IPS DF 19.7 (cell line): Measurements from ENCODE around the gene TMEM184B.

Experiments
- DNase-seq: peaks from one replicate; pipeline ENCODE4 v3.0.0-alpha.2; 2013; ENCODE audit warnings: low read depth, low spot score

TMEM184B gene

GRCh38 chr22:38205261-38206128 lies 67.3 kb downstream of the TMEM184B start:
- DNase-seq: no peak

DNA sequence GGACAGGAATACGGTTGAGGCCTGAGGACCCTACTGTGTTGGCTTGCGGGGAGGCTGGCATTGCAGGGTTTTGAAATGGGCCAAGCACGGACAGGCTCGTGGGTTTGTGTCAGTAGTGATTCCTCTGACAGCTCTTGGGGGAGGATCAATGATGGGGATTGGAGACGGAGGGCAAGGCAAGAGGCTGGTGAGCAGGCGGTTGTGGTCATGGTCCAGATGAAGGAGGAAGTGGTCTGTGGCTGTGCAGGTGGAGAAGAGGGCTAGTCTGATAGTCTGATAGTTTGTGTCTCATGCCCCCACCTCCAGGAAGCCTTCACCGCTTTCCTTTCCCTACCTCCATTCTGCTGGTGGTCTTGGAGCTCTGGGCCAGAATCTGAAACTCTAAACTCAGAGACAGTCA lies 68.0 kb downstream of the TMEM184B start:
- DNase-seq: no peak

DNA sequence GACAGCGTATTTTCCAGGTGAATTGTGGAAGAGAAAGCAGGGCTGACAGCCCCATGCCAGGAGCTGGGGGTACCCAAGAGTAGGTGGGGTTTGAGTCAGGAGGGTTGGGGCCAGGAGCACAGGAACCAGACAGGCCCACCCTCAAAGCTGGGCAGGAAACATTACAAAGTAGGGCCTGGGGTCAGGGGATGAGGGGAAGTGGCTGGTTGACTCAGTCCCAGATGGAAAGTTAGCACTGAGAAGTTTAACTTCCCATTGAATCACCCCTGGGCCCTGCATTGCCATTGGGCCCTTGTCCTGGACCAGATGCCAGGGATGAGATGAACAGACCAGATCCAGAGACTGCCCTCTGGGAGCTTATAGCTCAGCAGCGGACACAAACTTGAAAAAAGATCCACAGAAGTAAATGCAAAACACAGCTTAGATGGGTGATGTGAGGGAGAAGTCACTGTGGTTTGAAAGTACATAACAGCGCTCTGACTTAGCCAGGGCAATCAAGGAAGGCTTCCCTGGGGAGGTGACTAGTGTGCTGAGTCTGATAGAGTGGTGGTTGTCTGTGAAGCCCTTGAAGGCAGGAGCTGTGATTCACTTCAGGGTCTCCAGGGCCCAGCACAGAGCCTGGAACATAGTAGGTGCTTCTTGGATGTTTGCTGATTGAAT lies 68.8 kb downstream of the TMEM184B start:
- no peak for DNase-seq

DNA sequence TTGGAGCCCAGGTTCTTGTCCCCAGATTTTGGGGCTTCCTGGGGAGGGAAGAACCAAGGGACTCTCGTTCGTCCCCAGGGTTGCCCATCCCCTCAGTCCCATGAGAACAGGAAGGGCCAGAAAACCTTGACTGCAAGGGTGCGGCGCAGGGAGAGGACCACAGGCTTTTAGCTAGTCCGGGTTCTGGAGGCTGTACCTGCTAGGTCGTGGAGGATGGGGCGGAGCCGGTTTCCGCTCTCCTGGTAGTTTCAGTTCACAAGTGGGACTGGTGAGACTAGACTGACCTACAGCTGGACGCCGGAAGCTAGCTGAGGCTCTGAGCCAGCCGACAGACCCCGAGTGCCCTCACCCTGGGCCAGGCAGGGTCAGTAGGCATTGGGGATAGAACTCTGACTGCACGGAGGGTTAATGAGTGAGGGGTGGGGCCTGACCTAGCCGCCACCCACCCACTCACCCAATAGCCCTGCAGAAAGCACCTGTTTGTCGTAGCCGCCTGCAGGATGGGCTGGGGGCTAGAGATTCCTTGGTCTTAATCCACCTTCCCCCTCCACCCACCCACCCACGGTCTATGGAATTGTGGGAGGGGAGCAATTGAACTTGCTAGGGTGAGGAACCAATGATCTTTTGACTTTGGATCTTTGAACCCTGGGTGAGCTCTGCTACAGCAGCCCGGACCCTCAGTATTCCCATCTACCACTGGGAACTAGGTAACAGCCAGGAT lies 69.6 kb downstream of the TMEM184B start:
- DNase-seq: no peak

- no peak for DNase-seq
Measured at GRCh38 chr22:38202437-38203089, 70.2 kb downstream of the TMEM184B start.

DNA sequence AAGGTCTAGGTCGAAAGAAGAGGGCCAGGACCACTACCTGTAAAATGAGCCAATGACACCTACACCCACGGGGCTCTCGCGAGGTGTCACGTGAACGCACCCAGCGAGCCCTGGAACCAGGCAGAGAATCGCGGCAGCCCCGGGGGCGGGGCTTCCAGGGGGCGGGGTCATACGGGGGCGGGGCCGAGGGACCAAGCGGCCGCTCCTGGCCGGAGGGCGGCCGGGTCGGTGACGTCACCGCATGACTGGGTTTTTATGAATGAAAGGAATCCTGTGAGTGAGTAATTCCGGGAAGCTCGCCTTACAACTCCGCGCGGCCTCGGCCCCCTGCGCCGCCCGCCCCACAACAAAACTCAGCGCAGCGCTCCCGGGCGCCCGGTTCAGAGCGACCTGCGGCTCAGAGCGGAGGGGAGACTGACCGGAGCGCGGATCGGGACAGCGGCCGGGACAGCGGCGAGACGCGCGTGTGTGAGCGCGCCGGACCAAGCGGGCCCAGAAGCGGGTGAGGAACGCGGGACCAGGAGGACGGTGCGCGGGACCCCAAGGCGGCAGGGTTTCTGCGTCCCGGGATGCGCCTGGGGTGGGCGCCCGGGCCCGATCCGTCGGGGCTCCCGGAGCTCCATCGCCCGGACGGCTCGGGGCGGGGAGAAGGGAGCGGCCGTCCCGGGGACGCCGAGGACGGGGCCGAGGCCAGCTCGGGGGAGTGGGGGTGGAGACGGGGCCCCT lies 70.9 kb downstream of the TMEM184B start, which contains the start of gene MAFF:
TSS of gene MAFF (plus strand) at position 284 of the 726 bp plus-strand sequence. CDS start 11,860 bp downstream, outside the sequence.
- no peak for DNase-seq

- no peak for DNase-seq
Measured at GRCh38 chr22:38201371-38201710, 71.5 kb downstream of the TMEM184B start.

- DNase-seq: no peak
Measured at GRCh38 chr22:38199826-38200559, 72.8 kb downstream of the TMEM184B start.

GRCh38 chr22:38196791-38197419 lies 75.9 kb downstream of the TMEM184B start:
- DNase-seq: no peak

DNA sequence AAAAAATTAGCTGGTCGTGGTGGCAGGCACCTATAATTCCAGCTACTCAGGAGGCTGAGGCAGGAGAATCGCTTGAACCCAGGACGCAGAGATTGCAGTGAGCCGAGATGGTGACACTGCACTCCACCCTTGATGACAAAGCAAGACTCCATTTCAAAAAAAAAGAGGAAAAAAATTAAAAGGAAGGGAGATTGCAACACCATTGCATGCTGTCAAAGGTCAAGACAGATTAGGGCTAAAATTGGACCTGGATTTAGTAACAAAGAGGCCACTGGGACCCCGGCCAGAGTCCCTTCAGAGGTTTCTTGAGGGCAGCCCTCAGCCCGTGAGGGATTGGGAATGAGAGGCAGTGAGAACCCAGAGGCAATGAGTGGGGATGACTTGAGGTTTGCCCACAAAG lies 79.2 kb downstream of the TMEM184B start:
- no peak for DNase-seq

DNA sequence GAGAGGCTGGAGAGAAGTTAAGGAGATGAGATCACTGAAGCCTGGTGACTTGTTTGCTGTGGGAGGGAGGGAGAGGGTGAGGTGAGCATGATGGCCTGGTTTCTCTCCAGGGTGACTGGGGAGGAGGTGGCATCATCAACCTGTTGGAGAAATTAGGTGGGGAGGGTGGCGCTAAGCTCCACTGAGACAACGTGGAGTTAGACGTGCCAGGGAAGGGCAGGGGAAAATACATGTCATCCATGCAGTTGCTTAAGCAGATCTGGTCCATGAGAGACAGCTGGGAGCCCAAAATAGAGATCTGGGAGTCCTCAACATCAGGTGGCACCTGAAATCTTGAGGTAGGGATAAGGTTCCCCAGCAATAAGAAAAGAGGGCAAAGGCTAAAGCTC lies 80.3 kb downstream of the TMEM184B start:
- DNase-seq: no peak

- DNase-seq: no peak
Measured at GRCh38 chr22:38191731-38192474, 80.9 kb downstream of the TMEM184B start.

DNA sequence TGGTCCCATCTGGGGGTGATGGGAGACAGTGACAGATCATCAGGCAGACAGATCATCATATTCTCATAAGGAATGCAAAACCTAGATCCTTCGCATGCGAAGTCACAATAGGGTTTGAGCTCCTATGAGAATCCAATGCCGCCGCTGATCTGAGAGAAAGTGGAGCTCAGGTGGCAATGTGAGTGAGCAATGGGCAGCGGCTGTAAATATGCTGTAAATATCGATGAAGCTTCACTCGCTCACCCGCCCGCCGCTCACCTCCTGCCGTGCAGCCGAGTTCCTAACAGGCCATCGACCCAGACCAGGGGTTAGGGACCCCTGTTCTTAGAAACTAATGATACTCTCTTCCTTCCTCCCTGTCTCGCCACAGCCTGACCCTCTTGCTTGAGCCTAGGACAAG lies 81.8 kb downstream of the TMEM184B start:
- no peak for DNase-seq

- DNase-seq: no peak
Measured at GRCh38 chr22:38190581-38190980, 82.2 kb downstream of the TMEM184B start.

DNA sequence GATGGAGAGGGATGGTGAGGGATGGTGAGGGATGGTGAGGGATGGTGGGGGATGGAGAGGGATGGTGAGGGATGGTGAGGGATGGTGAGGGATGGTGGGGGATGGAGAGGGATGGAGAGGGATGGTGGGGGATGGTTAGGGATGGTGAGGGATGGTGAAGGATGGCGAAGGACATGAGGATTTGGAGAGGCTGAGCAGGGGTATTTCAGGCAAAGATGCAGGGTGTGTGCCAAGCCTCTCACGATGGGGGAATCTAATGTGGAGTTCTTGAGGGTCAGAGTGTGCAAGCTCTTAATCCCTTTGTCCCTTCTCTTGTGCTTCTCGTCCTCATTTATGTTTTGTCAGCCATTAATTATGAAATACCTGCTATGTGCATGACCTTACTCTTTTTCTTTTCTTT lies 83.7 kb downstream of the TMEM184B start:
- DNase-seq: no peak

DNA sequence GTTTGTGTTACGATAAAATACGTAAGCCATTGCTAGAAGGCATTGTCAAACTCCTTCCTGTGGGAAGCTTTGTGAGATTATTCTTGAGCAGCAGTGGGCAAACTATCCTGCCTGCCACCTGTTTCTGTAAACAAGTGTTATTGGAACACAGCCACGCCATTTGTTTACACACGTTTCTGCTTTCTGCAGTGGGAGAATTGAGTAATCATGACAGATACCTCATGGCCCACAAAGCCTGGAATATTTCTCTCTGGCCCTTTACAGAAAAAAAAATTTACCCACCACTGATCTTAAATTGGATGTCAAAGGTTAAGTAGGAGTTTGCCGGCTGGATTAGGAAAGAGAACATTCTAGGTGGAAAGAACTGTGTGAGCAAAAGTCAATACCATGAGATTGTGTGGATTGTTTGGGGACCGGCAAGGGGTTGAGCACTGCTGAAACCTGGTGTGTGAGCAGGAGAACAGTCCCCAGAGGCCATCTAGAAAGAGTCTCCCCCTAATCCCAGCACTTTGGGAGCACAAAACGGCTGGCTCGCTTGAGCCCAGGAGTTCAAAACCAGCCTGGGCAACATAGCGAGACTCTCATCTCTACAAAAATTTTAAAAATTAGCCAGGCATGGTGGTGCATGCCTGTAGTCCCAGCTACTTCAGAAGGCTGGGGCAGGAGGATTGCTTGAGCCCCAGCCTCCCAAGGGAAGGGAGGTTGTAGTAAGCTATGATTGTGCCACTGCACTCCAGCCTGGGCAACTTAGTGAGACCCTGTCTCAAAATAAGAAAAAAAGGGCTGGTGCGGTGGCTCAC lies 85.2 kb downstream of the TMEM184B start:
- DNase-seq: no peak

DNA sequence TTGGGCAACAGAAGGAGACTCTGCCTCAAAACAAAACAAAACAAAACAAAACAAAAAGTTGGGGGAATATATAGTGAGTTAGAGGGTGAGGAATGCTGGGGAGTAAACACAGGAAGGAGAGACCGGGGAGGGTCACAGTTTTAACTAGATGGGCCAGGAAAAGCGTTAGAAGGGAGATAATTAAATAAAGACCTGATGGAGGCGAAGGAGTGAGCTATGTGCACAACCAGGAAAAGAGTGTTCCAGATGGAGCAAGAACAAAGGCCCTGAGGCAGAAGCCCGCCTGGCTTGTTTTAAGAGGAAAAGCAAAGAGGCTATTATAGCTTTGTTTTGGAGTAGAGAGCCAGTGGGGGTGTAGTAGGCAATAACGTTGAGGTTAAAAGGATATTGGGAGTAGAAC lies 86.4 kb downstream of the TMEM184B start:
- no peak for DNase-seq

GRCh38 chr22:38184788-38185187 lies 88.0 kb downstream of the TMEM184B start:
- no peak for DNase-seq
